Glutamatergic neuron (in vitro differentiated cells): ENCODE data around the gene DAZAP2. TPM values are rescaled to one million over a fixed set of nuclear protein-coding genes. Genes with fewer than 3 reads are reported as not detected.

Source experiments
- DNase-seq: peaks from one replicate; pipeline ENCODE4 v3.0.0; 2022
- H3K27ac Mint-ChIP-seq: one replicate; pipeline ENCODE4 v1.8.0; 2020; ENCODE audit warnings: mild to moderate bottlenecking, mixed read lengths, inconsistent platforms; ENCODE audit not compliant: unreplicated experiment
- H3K27me3 Mint-ChIP-seq: one replicate; pipeline ENCODE4 v1.8.0; 2020; ENCODE audit warnings: mild to moderate bottlenecking, moderate library complexity, mixed read lengths, inconsistent platforms; ENCODE audit not compliant: unreplicated experiment
- H3K36me3 Mint-ChIP-seq: one replicate; pipeline ENCODE4 v1.8.0; 2020; ENCODE audit warnings: mild to moderate bottlenecking, mixed read lengths, inconsistent platforms; ENCODE audit not compliant: unreplicated experiment
- H3K4me1 Mint-ChIP-seq: one replicate; pipeline ENCODE4 v1.8.0; 2020; ENCODE audit warnings: mild to moderate bottlenecking, low read depth, mixed read lengths, inconsistent platforms; ENCODE audit not compliant: unreplicated experiment
- H3K4me3 Mint-ChIP-seq: one replicate; pipeline ENCODE4 v1.8.0; 2020; ENCODE audit warnings: mild to moderate bottlenecking, mixed read lengths, inconsistent platforms; ENCODE audit not compliant: unreplicated experiment
- H3K9me3 Mint-ChIP-seq: one replicate; pipeline ENCODE4 v1.8.0; 2020; ENCODE audit warnings: mild to moderate bottlenecking, moderate library complexity, mixed read lengths, inconsistent platforms; ENCODE audit not compliant: unreplicated experiment
- CTCF ChIP-seq: fragments of 200-600 bp; sonication (generic); IDR thresholded peaks from one replicate; pipeline ENCODE4 v1.5.0; 2021; ENCODE audit not compliant: partially characterized antibody, unreplicated experiment
- total RNA-seq: library from RNA; stranded (reverse); fragmentation: NEBNext Ultra II Directional; extraction: Animal tissue kit (Norgen Biotek cat#: 25700); gene quantifications from one replicate; pipeline ENCODE4 v1.2.1, GENCODE V29; 2021; ENCODE audit not compliant: unreplicated experiment

The DAZAP2 gene
- total RNA-seq, 1 donor from 2014 or later = 31.9 TPM

GRCh38 chr12:51216642-51217041 is 22.0 kb upstream of the DAZAP2 start:
- Mint-ChIP-seq H3K36me3 (no peaks in the 10 kb centered on the region), H3K27me3 (peaks cover 2% of the 10 kb centered on the region), H3K27ac (no peak overlapping the region), H3K4me1 (peaks cover 9% of the 10 kb centered on the region), H3K4me3 (peak overlapping the region; percentile 64), H3K9me3 (peaks cover 2% of the 10 kb centered on the region)
- TF ChIP-seq CTCF = no peak
- no peak for DNase-seq

GRCh38 chr12:51217133-51217967 is 21.3 kb upstream of the DAZAP2 start:
- peak overlapping the region; percentile 33 for H3K27ac Mint-ChIP-seq
- no peak for TF ChIP-seq CTCF
- H3K9me3 Mint-ChIP-seq = peaks cover 2% of the 10 kb centered on the region
- peak overlapping the region; percentile 70 for H3K4me3 Mint-ChIP-seq
- H3K4me1 Mint-ChIP-seq = peaks cover 9% of the 10 kb centered on the region
- no peaks in the 10 kb centered on the region for H3K36me3 Mint-ChIP-seq
- peaks cover 2% of the 10 kb centered on the region for H3K27me3 Mint-ChIP-seq
- DNase-seq = peak; percentile 75

DNA sequence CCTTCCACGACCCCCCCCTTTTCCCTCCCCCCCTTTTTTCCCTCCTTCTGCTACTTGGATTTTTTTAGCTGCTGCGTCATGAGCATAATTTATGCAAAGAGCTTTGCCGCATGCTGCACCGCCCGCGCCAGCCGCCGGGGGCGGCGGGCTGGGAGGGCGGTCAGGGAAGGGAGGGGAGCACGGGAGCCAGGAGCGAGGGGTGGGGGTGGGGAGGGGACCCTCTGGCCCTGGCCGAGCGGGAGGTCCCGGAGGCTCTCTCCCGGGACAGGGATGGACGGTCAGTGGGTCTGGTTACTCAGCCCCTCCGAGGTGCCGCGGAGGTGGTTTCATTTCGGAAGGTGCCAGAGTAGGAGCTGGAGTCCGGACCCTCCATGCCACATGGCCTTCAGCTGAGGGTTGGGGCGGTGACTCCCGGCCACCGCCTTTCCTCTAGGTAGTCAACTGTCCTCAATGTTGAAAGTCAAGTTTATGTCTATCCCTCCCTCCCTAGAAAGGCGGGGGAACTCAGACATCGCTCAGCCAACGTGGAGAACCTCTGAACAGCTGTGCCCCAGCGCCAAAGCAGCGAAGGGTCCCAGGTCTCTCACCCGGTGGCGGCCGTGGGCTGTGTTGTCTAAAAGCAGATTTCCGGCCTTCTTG is 20.5 kb upstream of the DAZAP2 start, which contains the start of gene POU6F1:
TSS of gene POU6F1 (minus strand) at position 95 of the 639 bp plus-strand sequence. CDS start 11,226 bp downstream, outside the sequence.
- H3K27ac Mint-ChIP-seq = peak within 1 kb of the TSS; percentile 33

GRCh38 chr12:51218607-51219161 is 19.9 kb upstream of the DAZAP2 start:
- no peak for TF ChIP-seq CTCF
- peaks cover 2% of the 10 kb centered on the region for H3K27me3 Mint-ChIP-seq
- peaks cover 9% of the 10 kb centered on the region for H3K4me1 Mint-ChIP-seq
- peak overlapping the region; percentile 80 for H3K4me3 Mint-ChIP-seq
- no peaks in the 10 kb centered on the region for H3K36me3 Mint-ChIP-seq
- H3K9me3 Mint-ChIP-seq = peaks cover 2% of the 10 kb centered on the region
- H3K27ac Mint-ChIP-seq = peak overlapping the region; percentile 33
- DNase-seq = no peak

More for the DNA sequence above, 20.5 kb upstream of the DAZAP2 start, which contains the start of gene POU6F1:
- Mint-ChIP-seq H3K36me3 (no peaks in the 10 kb centered on the region), H3K9me3 (peaks cover 2% of the 10 kb centered on the region), H3K4me3 (peak within 1 kb of the TSS; percentile 80), H3K4me1 (peaks cover 9% of the 10 kb centered on the region), H3K27me3 (peaks cover 2% of the 10 kb centered on the region)
- DNase-seq = peak; percentile 77
- peak; percentile 70 for TF ChIP-seq CTCF
